Neural progenitor cell (in vitro differentiated cells): Measurements from ENCODE around the gene ASPHD1. TPM values are rescaled to one million over a fixed set of nuclear protein-coding genes. Genes with fewer than 3 reads are reported as not detected.

ENCODE experiments used
- DNase-seq: peaks from one replicate; pipeline ENCODE4 v3.0.0-alpha.2; 2016; ENCODE audit warnings: low spot score
- H2AFZ ChIP-seq: fragments of 200-600 bp; sonication (generic); replicated peaks from 2 replicates; pipeline ENCODE4 v1.6.1; 2016; ENCODE audit warnings: antibody characterized with exemption
- H3F3A ChIP-seq: fragments of 200-600 bp; sonication (generic); 2 replicates; pipeline ENCODE4 v1.6.1; 2016; ENCODE audit warnings: antibody characterized with exemption, low read depth
- H3K27ac ChIP-seq: fragments of 200-600 bp; sonication (generic); 2 replicates; pipeline ENCODE4 v1.5.1; 2016; ENCODE audit warnings: mild to moderate bottlenecking
- H3K27me3 ChIP-seq: fragments of 200-600 bp; sonication (generic); 2 replicates; pipeline ENCODE4 v1.6.1; 2016; ENCODE audit warnings: mild to moderate bottlenecking, moderate library complexity
- H3K36me3 ChIP-seq: fragments of 200-600 bp; sonication (generic); 2 replicates; pipeline ENCODE4 v1.5.1; 2016
- H3K4me1 ChIP-seq: fragments of 200-600 bp; sonication (generic); 2 replicates; pipeline ENCODE4 v1.6.1; 2016; ENCODE audit warnings: mixed run types
- H3K4me2 ChIP-seq: fragments of 200-600 bp; sonication (generic); 2 replicates; pipeline ENCODE4 v1.6.1; 2016
- H3K4me3 ChIP-seq: fragments of 200-600 bp; sonication (generic); 2 replicates; pipeline ENCODE4 v1.5.1; 2016
- H3K79me2 ChIP-seq: fragments of 200-600 bp; sonication (generic); 2 replicates; pipeline ENCODE4 v1.6.1; 2016; ENCODE audit warnings: low read depth
- H3K9ac ChIP-seq: fragments of 200-600 bp; sonication (generic); 2 replicates; pipeline ENCODE4 v1.6.1; 2016
- H3K9me3 ChIP-seq: fragments of 200-600 bp; sonication (generic); 2 replicates; pipeline ENCODE4 v1.5.1; 2016; ENCODE audit warnings: low read depth
- H4K20me1 ChIP-seq: fragments of 200-600 bp; sonication (generic); 2 replicates; pipeline ENCODE4 v1.6.1; 2016; ENCODE audit warnings: low read depth
- H3K27ac Mint-ChIP-seq: 3 replicates; pipeline ENCODE4 v1.8.0; 2021; ENCODE audit warnings: mixed read lengths
- H3K27me3 Mint-ChIP-seq: 2 replicates; pipeline ENCODE4 v1.8.0; 2022; ENCODE audit warnings: low read depth, mild to moderate bottlenecking, inconsistent platforms, moderate library complexity, mixed read lengths; ENCODE audit not compliant: insufficient read depth
- H3K36me3 Mint-ChIP-seq: 3 replicates; pipeline ENCODE4 v1.8.0; 2021; ENCODE audit warnings: mixed read lengths
- H3K4me1 Mint-ChIP-seq: 3 replicates; pipeline ENCODE4 v1.8.0; 2021; ENCODE audit warnings: mixed read lengths
- H3K4me3 Mint-ChIP-seq: 3 replicates; pipeline ENCODE4 v1.8.0; 2021; ENCODE audit warnings: mild to moderate bottlenecking, moderate library complexity, mixed read lengths
- H3K9me3 Mint-ChIP-seq: 3 replicates; pipeline ENCODE4 v1.8.0; 2020; ENCODE audit warnings: mixed read lengths
- EZH2 ChIP-seq: fragments of 200-600 bp; sonication (generic); IDR thresholded peaks from 2 replicates; pipeline ENCODE4 v1.6.1; 2017; ENCODE audit warnings: antibody characterized with exemption, mild to moderate bottlenecking, moderate library complexity
- EZH2phosphoT487 ChIP-seq: fragments of 200-600 bp; sonication (generic); IDR thresholded peaks from 2 replicates; pipeline ENCODE4 v1.6.1; 2017; ENCODE audit warnings: antibody characterized with exemption
- total RNA-seq: library from RNA; depleted of rRNA; stranded (reverse); fragments of >200 nt; gene quantifications from 2 replicates; pipeline ENCODE4 v1.2.3, GENCODE V29; 2015; ENCODE audit warnings: low replicate concordance
- TF ChIP-seq, protein P1 (sequence below): fragments of 200-600 bp; sonication (generic); IDR thresholded peaks from 2 replicates; pipeline ENCODE4 v1.5.1; 2017; ENCODE audit warnings: antibody characterized with exemption, mild to moderate bottlenecking

The ASPHD1 gene
- total RNA-seq, 1 donor from 2014 or later = 0.97 TPM

DNA sequence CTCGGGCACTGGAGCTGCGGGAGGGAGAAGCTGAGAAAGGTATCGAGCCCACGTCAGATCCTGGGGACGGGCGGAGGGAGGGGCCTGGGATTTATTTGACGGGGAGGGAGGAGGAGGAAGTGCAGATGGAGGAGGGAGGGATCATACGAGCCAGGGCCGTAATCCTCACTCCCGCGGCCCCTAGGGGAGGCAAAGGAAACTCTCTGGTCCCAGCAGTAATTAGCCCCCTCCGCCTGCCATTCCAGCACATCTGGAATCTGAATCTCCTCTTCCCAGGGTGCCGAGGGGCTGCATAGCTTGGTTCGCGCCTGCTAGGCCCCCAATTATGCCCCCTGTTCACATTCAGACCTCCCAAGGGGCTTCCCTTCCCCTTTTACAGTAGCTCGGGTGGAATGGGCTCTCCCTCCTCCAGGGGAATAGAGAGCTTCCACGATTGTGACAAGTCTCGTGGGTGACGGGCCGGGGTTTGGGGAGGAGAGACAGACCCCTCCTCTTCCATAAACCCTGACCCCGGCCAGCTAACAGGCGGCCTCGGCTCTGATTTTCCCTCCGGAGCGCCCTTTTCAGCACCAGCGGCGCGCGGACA lies 679 bp upstream of the ASPHD1 start, which contains the start of gene SEZ6L2:
Gene SEZ6L2 (minus strand): TSS at position 35 of the 586 bp plus-strand sequence. CDS start 531 bp downstream, outside the sequence.
- no peaks in the 10 kb centered on the region for H3K36me3 ChIP-seq
- peak within 1 kb of the TSS; percentile 75 for H2AFZ ChIP-seq
- H3K4me1 Mint-ChIP-seq = peaks cover 14% of the 10 kb centered on the region
- peaks cover 17% of the 10 kb centered on the region for H4K20me1 ChIP-seq
- no peak within 1 kb of the TSS for H3K27ac Mint-ChIP-seq
- peaks cover 25% of the 10 kb centered on the region for H3K27me3 Mint-ChIP-seq
- no peak within 1 kb of the TSS for H3K9ac ChIP-seq
- H3K79me2 ChIP-seq = no peaks in the 10 kb centered on the region
- peaks cover 12% of the 10 kb centered on the region for H3K27me3 ChIP-seq
- DNase-seq = peak; percentile 92
- H3K4me1 ChIP-seq = peaks cover 10% of the 10 kb centered on the region
- no peak within 1 kb of the TSS for H3K27ac ChIP-seq
- peak within 1 kb of the TSS; percentile 64 for H3K4me3 ChIP-seq
- H3K36me3 Mint-ChIP-seq = no peaks in the 10 kb centered on the region
- TF ChIP-seq, protein P1, sequence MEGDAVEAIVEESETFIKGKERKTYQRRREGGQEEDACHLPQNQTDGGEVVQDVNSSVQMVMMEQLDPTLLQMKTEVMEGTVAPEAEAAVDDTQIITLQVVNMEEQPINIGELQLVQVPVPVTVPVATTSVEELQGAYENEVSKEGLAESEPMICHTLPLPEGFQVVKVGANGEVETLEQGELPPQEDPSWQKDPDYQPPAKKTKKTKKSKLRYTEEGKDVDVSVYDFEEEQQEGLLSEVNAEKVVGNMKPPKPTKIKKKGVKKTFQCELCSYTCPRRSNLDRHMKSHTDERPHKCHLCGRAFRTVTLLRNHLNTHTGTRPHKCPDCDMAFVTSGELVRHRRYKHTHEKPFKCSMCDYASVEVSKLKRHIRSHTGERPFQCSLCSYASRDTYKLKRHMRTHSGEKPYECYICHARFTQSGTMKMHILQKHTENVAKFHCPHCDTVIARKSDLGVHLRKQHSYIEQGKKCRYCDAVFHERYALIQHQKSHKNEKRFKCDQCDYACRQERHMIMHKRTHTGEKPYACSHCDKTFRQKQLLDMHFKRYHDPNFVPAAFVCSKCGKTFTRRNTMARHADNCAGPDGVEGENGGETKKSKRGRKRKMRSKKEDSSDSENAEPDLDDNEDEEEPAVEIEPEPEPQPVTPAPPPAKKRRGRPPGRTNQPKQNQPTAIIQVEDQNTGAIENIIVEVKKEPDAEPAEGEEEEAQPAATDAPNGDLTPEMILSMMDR = peak; percentile 34
- no peak for TF ChIP-seq EZH2phosphoT487
- no peaks in the 10 kb centered on the region for H3K9me3 Mint-ChIP-seq
- no peaks in the 10 kb centered on the region for H3K9me3 ChIP-seq
- peaks cover 13% of the 10 kb centered on the region for H3F3A ChIP-seq
- H3K4me3 Mint-ChIP-seq = peak within 1 kb of the TSS; percentile 84
- peak within 1 kb of the TSS; percentile 88 for H3K4me2 ChIP-seq

DNA sequence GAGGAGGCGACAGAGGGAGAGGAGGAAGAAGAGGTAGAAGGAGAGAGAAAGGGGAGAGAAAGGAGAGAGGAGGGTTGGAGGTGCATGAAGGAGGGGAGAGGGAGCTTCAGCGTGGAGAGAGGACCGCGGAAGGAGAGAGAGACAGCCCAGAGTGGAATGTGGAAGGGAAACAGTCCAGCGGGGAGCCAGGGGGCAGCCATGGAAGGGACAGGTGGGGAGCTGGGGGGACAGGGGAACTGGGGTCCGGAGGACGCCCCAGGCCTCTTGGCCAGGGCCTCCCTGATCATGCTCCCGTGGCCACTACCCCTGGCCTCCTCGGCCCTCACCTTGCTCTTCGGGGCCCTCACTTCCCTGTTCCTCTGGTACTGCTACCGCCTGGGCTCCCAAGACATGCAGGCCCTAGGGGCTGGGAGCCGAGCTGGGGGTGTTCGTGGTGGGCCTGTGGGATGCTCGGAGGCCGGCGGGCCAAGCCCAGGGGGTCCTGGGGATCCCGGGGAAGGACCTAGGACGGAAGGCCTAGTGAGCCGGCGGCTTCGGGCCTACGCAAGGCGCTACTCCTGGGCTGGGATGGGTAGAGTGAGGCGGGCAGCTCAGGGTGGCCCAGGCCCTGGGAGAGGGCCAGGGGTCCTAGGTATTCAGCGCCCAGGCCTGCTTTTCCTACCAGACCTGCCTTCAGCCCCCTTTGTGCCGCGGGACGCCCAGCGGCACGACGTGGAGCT lies 759 bp downstream of the ASPHD1 start:
- peak overlapping the region; percentile 75 for H2AFZ ChIP-seq
- Mint-ChIP-seq H3K4me1 (peaks cover 14% of the 10 kb centered on the region), H3K36me3 (no peaks in the 10 kb centered on the region), H3K27ac (no peak overlapping the region), H3K4me3 (peak overlapping the region; percentile 84), H3K27me3 (peaks cover 23% of the 10 kb centered on the region), H3K9me3 (no peaks in the 10 kb centered on the region)
- H3K9ac ChIP-seq = no peak overlapping the region
- H3K4me1 ChIP-seq = peaks cover 10% of the 10 kb centered on the region
- H3K79me2 ChIP-seq = no peaks in the 10 kb centered on the region
- no peaks in the 10 kb centered on the region for H3K9me3 ChIP-seq
- peaks cover 17% of the 10 kb centered on the region for H4K20me1 ChIP-seq
- TF ChIP-seq EZH2 (no peak), EZH2phosphoT487 (no peak)
- TF ChIP-seq, protein P1 = no peak
- H3K4me2 ChIP-seq = peak overlapping the region; percentile 88
- peak; percentile 31 for DNase-seq
- peaks cover 12% of the 10 kb centered on the region for H3K27me3 ChIP-seq
- H3F3A ChIP-seq = peaks cover 13% of the 10 kb centered on the region
- peak overlapping the region; percentile 64 for H3K4me3 ChIP-seq
- H3K27ac ChIP-seq = no peak overlapping the region
- no peaks in the 10 kb centered on the region for H3K36me3 ChIP-seq

DNA sequence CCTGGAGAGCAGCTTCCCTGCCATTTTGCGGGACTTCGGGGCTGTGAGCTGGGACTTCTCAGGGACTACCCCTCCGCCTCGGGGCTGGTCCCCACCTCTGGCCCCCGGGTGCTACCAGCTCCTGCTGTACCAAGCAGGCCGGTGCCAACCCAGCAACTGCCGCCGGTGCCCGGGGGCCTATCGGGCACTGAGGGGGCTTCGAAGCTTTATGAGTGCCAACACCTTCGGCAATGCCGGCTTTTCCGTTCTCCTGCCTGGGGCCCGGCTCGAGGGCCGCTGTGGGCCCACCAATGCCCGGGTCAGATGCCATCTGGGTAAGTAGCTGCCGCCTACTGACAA lies 1.3 kb downstream of the ASPHD1 start:
- Histone ChIP-seq H3K4me2 (no peak overlapping the region), H3K27ac (no peak overlapping the region), H3K9me3 (no peaks in the 10 kb centered on the region), H3K9ac (no peak overlapping the region), H3K4me1 (peaks cover 10% of the 10 kb centered on the region), H2AFZ (no peak overlapping the region), H3K79me2 (no peaks in the 10 kb centered on the region), H3K27me3 (peaks cover 12% of the 10 kb centered on the region), H4K20me1 (peaks cover 17% of the 10 kb centered on the region), H3F3A (peaks cover 13% of the 10 kb centered on the region), H3K4me3 (no peak overlapping the region), H3K36me3 (no peaks in the 10 kb centered on the region)
- no peak overlapping the region for H3K27ac Mint-ChIP-seq
- H3K9me3 Mint-ChIP-seq = no peaks in the 10 kb centered on the region
- H3K36me3 Mint-ChIP-seq = no peaks in the 10 kb centered on the region
- TF ChIP-seq EZH2phosphoT487 = no peak
- TF ChIP-seq, protein P1 = no peak
- TF ChIP-seq EZH2 = no peak
- DNase-seq = no peak
- peaks cover 26% of the 10 kb centered on the region for H3K27me3 Mint-ChIP-seq
- peak overlapping the region; percentile 10 for H3K4me3 Mint-ChIP-seq
- H3K4me1 Mint-ChIP-seq = peaks cover 14% of the 10 kb centered on the region
